ENCODE results near the gene C19orf44.

Gene C19orf44

GRCh38 chr19:16564842-16565241 is 68.6 kb downstream of the C19orf44 start:
- no peak for DNase-seq (ENCODE audit: low spot score)
- TF ChIP-seq CTCF (IDR thresholded peaks at IDR 0.05; ENCODE audit: extremely low read depth, insufficient read depth, missing control alignments) = no peak
- in situ Hi-C loops (cut with MboI; ENCODE audit: low pct_unique_long_range_greater_than_20kb, low sequenced_read_pairs, unreplicated experiment) = no loop called here

- no peak for DNase-seq (ENCODE audit: low spot score)
- in situ Hi-C loops (cut with MboI; ENCODE audit: low pct_unique_long_range_greater_than_20kb, low sequenced_read_pairs, unreplicated experiment) = no loop called here
These were observed 70.0 kb downstream of the C19orf44 start for GRCh38 chr19:16566161-16566560.

GRCh38 chr19:16566702-16567101 is 70.5 kb downstream of the C19orf44 start:
- in situ Hi-C loops (cut with MboI; ENCODE audit: low pct_unique_long_range_greater_than_20kb, low sequenced_read_pairs, unreplicated experiment) = no loop called here
- TF ChIP-seq CTCF (IDR thresholded peaks at IDR 0.05; ENCODE audit: extremely low read depth, insufficient read depth, missing control alignments) = no peak
- no peak for DNase-seq (ENCODE audit: low spot score)

More at GRCh38 chr19:16566161-16566560, 70.0 kb downstream of the C19orf44 start:
- TF ChIP-seq CTCF (IDR thresholded peaks at IDR 0.05; ENCODE audit: extremely low read depth, insufficient read depth, missing control alignments) = no peak

GRCh38 chr19:16569609-16570320 is 73.6 kb downstream of the C19orf44 start:
- in situ Hi-C loops (cut with MboI; ENCODE audit: low pct_unique_long_range_greater_than_20kb, low sequenced_read_pairs, unreplicated experiment) = no loop called here
- TF ChIP-seq CTCF (IDR thresholded peaks at IDR 0.05; ENCODE audit: extremely low read depth, insufficient read depth, missing control alignments) = no peak
- no peak for DNase-seq (ENCODE audit: low spot score)

Data from GM13977 (cell line).